OCI-LY7 (cell line): Measurements from ENCODE around the gene ELFN1. TPM values are rescaled to one million over a fixed set of nuclear protein-coding genes. Genes with fewer than 3 reads are reported as not detected.

ENCODE experiments used
- BruUV-seq: library from RNA; stranded (reverse); fragments of 400-500 nt; replicated peaks from 2 replicates; lab custom pipeline; 2021; lab: Mats Ljungman, UMichigan
- CTCF ChIA-PET: fragments of 300-600 bp; sonication (Branson Sonifier 250); formaldehyde crosslinking; loops from one replicate; lab custom pipeline; 2022; ENCODE audit warnings: antibody characterized with exemption; ENCODE audit not compliant: unreplicated experiment; lab: Charles Lee
- POLR2A ChIA-PET: fragments of 300-600 bp; sonication (Branson Sonifier 250); formaldehyde crosslinking; loops from one replicate; lab custom pipeline; 2022; ENCODE audit warnings: antibody characterized with exemption; lab: Charles Lee
- DNase-seq: peaks from one replicate; pipeline ENCODE4 v3.0.0-alpha.2; 2015; ENCODE audit warnings: low spot score
- H2AFZ ChIP-seq: fragments of 200-600 bp; sonication (generic), shearing (Covaris generic); 2 replicates; pipeline ENCODE4 v1.6.1; 2014; ENCODE audit warnings: mild to moderate bottlenecking, antibody characterized with exemption, low read length, moderate library complexity
- H3K27ac ChIP-seq: fragments of 200-600 bp; sonication (generic); 2 replicates; pipeline ENCODE4 v1.5.1; 2014; ENCODE audit warnings: mixed run types, low read depth, mild to moderate bottlenecking, moderate library complexity, low read length, inconsistent platforms; ENCODE audit not compliant: poor library complexity, severe bottlenecking
- H3K36me3 ChIP-seq: fragments of 200-600 bp; sonication (generic); 2 replicates; pipeline ENCODE4 v1.6.1; 2014; ENCODE audit warnings: mild to moderate bottlenecking, antibody characterized with exemption, low read length, moderate library complexity, mixed read lengths; ENCODE audit not compliant: insufficient read depth
- H3K4me1 ChIP-seq: fragments of 200-600 bp; sonication (generic); 2 replicates; pipeline ENCODE4 v1.5.1; 2014; ENCODE audit warnings: mild to moderate bottlenecking, low read length; ENCODE audit not compliant: insufficient read depth, poor library complexity, severe bottlenecking
- H3K4me2 ChIP-seq: fragments of 200-600 bp; sonication (generic); 2 replicates; pipeline ENCODE4 v1.6.1; 2014; ENCODE audit warnings: mild to moderate bottlenecking, low read length
- H3K4me3 ChIP-seq: fragments of 200-600 bp; sonication (generic); 2 replicates; pipeline ENCODE4 v1.5.1; 2014; ENCODE audit warnings: mild to moderate bottlenecking, low read depth, low read length; ENCODE audit not compliant: poor library complexity, severe bottlenecking
- H3K79me2 ChIP-seq: fragments of 200-600 bp; sonication (generic); 2 replicates; pipeline ENCODE4 v1.6.1; 2016; ENCODE audit warnings: low read depth, mild to moderate bottlenecking, low read length, moderate library complexity, mixed read lengths; ENCODE audit not compliant: insufficient read depth
- H3K9me2 ChIP-seq: fragments of 200-600 bp; sonication (generic); 2 replicates; pipeline ENCODE4 v1.6.1; 2016; ENCODE audit warnings: mild to moderate bottlenecking, low read length, mixed read lengths; ENCODE audit not compliant: insufficient read depth
- H3K9me3 ChIP-seq: fragments of 200-600 bp; sonication (generic); 2 replicates; pipeline ENCODE4 v1.6.1; 2014; ENCODE audit warnings: mild to moderate bottlenecking, mixed run types, low read length, mixed read lengths
- H4K20me1 ChIP-seq: fragments of 200-600 bp; sonication (generic); 2 replicates; pipeline ENCODE4 v1.6.1; 2014; ENCODE audit warnings: mild to moderate bottlenecking, antibody characterized with exemption, low read length, moderate library complexity, mixed read lengths; ENCODE audit not compliant: insufficient read depth
- EZH2phosphoT487 ChIP-seq: fragments of 200-600 bp; sonication (generic); IDR thresholded peaks from 2 replicates; pipeline ENCODE4 v1.6.1; 2018; ENCODE audit warnings: low read depth, borderline replicate concordance, mild to moderate bottlenecking, mixed run types, antibody characterized with exemption, low read length, moderate library complexity, mixed read lengths
- intact Hi-C: fragments of 100-400 bp; cut with micrococcal nuclease; formaldehyde crosslinking; loops from one replicate; pipeline ENCODE4 v1.10.0; 2022; ENCODE audit not compliant: unreplicated experiment
- total RNA-seq, 2 experiments: library from RNA; depleted of rRNA in 1 of 2; stranded (reverse); fragments of >200 nt in 1 of 2; shearing (Covaris generic) in 1 of 2; gene quantifications; 2 replicates each; pipeline ENCODE4 v1.2.3, GENCODE V29; 2014 to 2022
- TF ChIP-seq, protein P1 (sequence below): fragments of 200-600 bp; sonication (generic); conservative IDR thresholded peaks from 2 replicates; pipeline ENCODE4 v1.5.1; 2014; ENCODE audit warnings: mild to moderate bottlenecking, antibody characterized with exemption, low read length, moderate library complexity, mixed read lengths

Gene ELFN1
- total RNA-seq, 2 experiments from 2014 or later: not detected

DNA sequence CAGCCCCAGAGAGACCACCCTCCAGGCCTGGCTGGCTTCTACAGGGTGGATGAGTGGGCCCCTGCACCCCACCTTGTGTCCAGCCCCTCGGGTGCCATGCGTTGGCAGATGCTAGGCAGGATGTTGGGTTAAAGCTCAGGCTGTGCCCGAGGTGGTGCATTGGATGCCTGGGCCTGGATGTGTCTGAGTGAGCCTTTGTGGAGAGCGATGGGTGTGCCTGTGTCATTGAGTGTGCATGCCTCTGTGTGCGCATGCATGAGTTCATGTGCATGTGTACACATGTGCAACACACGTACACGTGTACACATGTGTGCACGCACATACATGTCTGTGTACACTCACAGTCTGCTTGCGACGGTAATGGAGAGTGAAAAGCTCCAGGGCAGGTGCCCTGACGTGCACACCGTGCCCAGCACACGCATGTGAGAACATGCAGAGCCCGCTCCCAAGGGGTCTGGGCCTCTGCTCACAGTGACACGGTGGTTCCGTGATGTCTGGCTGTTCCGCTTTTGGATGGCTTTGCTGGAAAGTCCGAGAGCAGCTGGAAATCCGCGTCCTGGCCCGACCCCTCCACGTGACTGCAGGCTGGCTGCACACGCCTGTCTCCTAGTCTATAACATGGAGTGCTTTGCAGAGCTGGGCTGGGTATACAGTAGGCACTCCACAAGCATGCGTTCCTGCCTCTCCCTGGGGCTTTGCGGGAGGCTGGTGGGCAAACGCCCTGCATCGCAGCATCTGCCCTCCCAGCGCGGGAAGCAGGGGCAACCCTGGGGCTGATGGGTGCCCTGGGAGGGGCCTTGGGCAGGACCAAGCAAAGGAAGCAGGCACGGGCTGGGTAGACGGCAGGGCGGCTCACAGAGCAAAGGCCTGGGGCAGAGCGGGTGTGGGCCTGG lies 36.9 kb downstream of the ELFN1 start:
- intact Hi-C loops: no loop called here
- POLR2A ChIA-PET: no interaction called here
- no peak overlapping the region for H2AFZ ChIP-seq
- no peak overlapping the region for H3K4me2 ChIP-seq
- H3K9me3 ChIP-seq: peaks cover 17% of the 10 kb centered on the region; the same call in 1 of the 2 replicates
- CTCF ChIA-PET: no interaction called here
- no peaks in the 10 kb centered on the region for H3K4me1 ChIP-seq
- H3K4me3 ChIP-seq: no peak overlapping the region
- H3K79me2 ChIP-seq: no peaks in the 10 kb centered on the region
- DNase-seq: no peak
- no TSS peak for BruUV-seq
- no peaks in the 10 kb centered on the region for H3K9me2 ChIP-seq
- no peak overlapping the region for H3K27ac ChIP-seq
- TF ChIP-seq EZH2phosphoT487: no peak
- TF ChIP-seq, protein P1, sequence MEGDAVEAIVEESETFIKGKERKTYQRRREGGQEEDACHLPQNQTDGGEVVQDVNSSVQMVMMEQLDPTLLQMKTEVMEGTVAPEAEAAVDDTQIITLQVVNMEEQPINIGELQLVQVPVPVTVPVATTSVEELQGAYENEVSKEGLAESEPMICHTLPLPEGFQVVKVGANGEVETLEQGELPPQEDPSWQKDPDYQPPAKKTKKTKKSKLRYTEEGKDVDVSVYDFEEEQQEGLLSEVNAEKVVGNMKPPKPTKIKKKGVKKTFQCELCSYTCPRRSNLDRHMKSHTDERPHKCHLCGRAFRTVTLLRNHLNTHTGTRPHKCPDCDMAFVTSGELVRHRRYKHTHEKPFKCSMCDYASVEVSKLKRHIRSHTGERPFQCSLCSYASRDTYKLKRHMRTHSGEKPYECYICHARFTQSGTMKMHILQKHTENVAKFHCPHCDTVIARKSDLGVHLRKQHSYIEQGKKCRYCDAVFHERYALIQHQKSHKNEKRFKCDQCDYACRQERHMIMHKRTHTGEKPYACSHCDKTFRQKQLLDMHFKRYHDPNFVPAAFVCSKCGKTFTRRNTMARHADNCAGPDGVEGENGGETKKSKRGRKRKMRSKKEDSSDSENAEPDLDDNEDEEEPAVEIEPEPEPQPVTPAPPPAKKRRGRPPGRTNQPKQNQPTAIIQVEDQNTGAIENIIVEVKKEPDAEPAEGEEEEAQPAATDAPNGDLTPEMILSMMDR: no peak
- H4K20me1 ChIP-seq: no peaks in the 10 kb centered on the region
- no peaks in the 10 kb centered on the region for H3K36me3 ChIP-seq

DNA sequence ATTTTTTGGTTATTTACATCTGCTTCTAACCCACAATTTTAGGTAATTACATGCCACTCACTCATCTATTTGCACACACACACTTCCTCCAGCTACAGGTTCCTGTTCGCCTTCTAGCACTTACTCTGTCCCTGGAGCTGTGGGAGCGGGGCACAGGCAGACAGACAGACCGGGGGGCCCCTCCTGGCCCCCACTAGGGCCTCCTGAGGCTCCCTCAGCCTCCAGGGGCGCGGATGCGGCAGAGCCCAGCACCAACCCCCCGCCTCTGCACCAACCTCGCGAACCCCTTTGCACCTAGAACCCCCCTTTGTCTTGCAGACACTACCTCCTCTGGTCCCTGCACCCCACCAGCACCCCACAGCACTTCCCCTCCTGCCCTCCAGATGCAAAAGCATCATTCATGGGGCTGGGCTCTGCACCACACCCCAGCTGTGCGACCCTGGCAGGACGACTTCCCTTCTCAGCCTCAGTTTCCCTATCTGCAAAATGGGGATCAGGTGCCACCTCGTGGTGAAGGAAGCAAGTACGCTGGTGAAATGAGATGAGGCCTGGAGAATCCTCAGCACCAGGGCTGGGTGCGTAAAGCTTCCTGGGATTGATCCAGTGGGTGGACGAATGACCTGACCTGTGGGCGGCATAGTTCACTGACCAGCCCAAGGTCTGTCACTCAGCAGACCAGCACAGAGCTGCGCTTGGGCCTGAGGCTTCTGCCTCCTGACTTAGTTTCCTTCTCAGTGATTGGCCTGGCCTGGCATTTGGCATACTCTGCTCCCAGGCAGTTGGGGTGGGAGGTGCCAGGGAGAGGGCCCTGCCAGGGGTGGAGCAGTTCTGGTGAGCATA lies 37.9 kb downstream of the ELFN1 start:
- Histone ChIP-seq H3K27ac (no peak overlapping the region), H3K9me3 (peaks cover 13% of the 10 kb centered on the region; the same call in 1 of the 2 replicates), H3K4me2 (no peak overlapping the region), H3K4me1 (no peaks in the 10 kb centered on the region), H2AFZ (no peak overlapping the region), H3K9me2 (no peaks in the 10 kb centered on the region), H3K36me3 (no peaks in the 10 kb centered on the region), H3K79me2 (no peaks in the 10 kb centered on the region), H3K4me3 (no peak overlapping the region), H4K20me1 (no peaks in the 10 kb centered on the region)
- TF ChIP-seq, protein P1: 0 out of 2 replicates have a peak, but pooled peaks have one; percentile 24
- no peak for TF ChIP-seq EZH2phosphoT487
- ChIA-PET CTCF (no interaction called here), POLR2A (no interaction called here)
- no peak for DNase-seq
- intact Hi-C loops: no loop called here
- no TSS peak for BruUV-seq
